NCI-H1092 (cell line): ENCODE measurements around the gene EDRF1.

Experiments used
- DNase-seq: peaks from one replicate; lab custom pipeline; 2025; lab: John Stamatoyannopoulos, UW

Gene EDRF1

GRCh38 chr10:125762692-125763648 is 43.5 kb downstream of the EDRF1 start:
- DNase-seq, result no peak

GRCh38 chr10:125765835-125766234 is 46.3 kb downstream of the EDRF1 start:
- DNase-seq, result no peak

DNA sequence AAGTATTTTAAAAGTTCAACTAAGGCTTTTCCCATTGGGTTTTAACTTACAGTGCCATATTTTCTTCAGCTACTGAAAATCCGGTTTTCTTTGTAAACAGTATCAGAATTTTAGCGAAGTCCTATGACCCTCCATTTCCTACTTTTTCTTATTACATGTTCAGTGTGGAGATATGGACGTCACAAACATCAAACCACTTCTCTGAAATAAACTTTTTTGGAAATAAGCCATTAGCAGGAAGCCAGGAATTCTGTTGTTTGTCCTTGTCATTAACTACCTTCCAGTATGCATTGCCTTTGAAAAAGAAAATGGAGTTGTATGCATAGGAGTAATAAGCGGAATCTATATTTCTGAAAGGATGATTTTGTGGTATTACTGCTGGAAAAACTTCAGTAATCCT is 47.0 kb downstream of the EDRF1 start:
- DNase-seq, result no peak

GRCh38 chr10:125768219-125768855 is 48.8 kb downstream of the EDRF1 start:
- DNase-seq, result no peak

DNA sequence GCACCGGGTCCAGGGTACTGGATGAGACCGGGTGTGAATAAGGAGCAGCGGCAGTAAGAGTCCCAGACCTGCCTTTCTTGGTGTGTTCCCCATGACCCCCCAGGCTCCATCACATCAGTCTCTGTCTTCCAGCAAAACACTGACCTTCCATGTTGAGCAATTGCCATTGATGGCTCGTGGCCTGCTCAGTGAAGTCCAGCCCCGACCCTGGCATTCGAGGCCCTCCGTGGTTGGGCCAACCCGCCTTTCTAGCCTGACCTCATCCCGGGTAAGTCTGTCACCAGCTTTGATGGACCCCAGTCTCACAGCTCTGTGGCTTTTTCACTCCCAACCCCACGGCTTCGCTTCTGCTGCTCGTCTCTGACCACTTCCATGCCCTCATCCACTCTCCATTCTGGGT is 49.7 kb downstream of the EDRF1 start:
- no peak for DNase-seq

DNA sequence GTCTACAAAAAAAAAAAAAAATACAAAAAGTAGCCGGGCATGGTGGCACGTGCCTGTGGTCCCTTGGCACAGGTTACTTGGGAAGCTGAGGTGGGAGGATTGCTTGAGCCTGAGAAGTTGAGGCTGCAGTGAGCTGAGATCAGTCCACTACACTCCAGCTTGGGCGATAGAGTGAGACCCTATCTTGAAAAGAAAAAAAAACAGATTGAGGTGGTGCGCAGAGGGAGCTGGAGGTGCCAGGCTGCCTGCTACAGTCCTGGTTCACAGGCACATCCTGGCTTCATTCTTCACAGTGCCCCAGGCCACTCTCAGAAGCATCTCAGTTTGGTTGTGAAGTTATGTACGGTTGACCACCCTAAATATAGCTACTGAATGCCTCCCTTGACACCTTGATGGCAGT is 51.3 kb downstream of the EDRF1 start:
- DNase-seq, result no peak

GRCh38 chr10:125772112-125772863 is 52.8 kb downstream of the EDRF1 start:
- DNase-seq, result no peak

- DNase-seq, result no peak
These were observed 53.3 kb downstream of the EDRF1 start for GRCh38 chr10:125772864-125773180.

DNA sequence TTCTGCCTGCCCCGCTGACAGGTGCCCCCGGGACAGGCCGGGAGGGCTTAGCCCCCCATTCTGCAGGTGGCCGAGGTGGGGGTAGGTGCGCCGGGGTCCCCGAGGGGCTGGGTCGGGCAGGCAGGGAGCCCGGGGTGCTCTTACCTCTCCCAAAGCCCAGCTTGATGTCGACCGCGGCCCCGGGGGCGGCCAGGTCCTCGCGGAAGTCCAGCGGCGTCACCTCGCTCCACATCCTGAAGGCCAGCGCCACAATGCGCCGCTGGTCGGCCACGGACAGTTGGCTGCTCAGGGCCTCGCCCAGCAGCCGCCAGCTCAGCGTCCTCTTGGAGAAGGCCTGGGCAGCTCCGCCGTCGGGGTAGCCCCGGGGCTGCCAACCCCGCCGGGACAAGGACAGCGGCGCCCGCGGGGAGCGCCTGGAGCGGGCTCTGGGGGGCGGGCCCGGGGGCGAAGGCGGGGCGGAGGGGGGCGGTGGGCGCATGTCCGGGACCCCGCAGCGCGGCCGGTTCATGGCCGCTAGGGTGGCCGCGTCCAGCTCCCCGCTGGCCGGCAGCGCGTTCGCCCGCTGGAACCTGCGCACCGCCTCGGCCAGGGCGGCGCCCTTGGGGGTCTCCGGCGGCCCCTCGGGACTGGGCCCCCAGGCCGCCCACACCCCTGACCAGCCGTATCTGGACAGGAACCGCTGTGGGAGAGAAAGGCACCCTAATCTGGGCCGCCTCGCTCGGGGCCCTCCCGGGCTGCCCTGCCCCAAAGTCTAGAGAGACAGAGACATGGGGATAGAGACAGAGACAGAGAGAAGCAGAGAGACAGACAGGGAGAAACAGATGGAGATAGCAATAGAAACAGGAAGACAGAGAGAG is 54.4 kb downstream of the EDRF1 start:
- no peak for DNase-seq

- no peak for DNase-seq
These were observed 55.2 kb downstream of the EDRF1 start for GRCh38 chr10:125774581-125775191.

GRCh38 chr10:125775491-125776106 is 56.1 kb downstream of the EDRF1 start, which contains the start of gene MMP21:
Gene MMP21 (minus strand): TSS chr10:125775821. CDS start chr10:125775821, 0 bp downstream.
- no peak for DNase-seq

DNA sequence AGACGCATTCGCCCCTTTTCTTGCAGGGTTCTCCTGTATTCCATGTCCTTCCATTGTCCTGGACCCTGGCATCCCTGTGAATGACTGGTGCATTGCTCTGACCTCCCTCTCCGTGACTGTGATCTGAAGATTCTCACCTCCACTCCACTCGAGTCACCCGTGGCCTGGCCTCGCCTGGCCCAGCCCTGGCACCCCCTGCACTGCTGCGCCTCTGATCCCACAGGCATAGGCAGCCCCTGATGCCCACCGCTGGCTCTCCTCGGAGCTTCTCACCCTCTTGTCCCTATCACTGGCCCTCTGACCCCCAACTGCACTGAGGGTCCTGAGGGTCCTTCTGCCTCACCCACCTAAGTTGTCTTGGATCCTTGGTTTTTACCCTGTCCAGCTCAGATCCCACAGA is 58.3 kb downstream of the EDRF1 start:
- DNase-seq, result no peak

DNA sequence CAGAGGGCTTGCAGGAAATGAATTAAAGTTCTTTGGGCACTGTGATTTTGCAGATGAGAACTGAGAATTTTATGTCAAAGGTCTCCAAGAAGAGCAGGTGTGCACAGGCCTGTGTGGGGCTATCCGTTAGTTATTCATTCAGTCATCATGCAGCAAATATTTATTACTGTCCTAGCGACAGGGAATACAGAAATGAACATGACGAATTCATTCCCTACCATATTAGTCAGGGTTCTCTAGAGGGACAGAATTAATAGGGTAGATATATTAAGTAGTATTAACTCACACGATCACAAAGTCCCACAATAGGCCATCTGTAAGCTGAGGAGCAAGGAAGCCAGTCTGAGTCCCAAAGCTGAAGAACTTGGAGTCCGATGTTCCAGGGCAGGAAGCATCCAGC is 59.0 kb downstream of the EDRF1 start:
- DNase-seq, result no peak

DNA sequence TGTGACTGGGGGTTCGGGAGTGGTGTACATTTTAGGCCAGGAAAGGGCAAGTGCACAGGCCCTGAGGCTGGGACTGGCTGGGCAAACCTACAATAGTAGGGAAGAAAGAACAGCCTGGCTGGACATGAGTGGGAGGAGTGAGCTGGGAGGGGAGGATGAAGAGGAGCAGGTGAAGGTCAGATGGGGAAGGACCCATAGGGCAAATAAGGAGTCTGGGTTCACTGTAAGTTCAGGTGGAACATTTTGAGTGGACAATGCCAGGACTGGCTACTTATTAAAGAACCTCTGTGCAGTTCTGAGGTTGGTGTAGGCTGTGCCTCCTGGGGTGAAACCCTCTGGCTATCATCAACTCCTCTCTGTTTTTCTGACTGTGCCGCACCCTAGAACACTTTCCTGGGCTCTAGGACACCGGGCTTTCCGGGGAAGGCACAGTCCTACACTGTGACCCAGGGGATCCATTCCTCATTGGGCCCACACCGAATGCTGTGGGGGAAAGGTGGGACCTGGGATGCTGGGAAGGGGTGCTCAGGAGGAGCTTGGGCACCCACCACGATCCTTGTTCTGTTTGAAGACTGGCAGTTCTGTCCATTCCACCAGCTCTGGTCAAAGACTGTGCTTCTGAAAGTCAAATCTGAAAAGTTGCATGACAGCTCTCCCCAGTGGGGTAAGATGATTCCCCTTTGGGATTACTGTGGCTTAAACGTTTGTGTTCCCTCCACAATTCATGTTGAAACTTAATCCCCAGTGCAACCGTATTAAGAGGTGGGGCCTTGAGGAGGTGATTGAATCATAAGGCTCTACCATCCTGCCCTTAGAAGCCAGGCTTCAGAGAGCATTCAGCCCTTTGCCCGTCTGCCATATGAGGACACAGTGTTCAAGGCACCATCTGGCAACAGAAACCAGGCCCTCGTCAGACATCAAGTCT is 60.2 kb downstream of the EDRF1 start:
- DNase-seq, result no peak

DNA sequence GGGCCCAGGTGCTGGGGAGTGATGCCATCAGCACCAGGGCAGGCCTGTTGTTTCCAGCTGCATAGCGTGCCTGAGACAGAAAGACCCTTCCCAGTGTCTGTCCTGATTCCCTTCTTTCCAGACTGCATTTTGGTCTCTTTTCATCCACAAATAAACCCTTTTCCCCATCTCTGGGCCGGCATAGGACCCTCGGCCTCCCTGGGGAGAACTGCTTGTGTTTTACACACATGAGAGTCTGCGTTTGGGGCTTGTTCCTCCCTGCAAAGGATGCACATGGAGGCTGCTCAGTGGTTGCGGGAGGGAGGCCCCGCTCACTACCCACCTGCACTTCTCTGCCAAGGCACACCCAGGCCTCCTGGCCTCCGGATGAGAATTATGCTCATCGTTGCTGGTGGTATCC is 61.9 kb downstream of the EDRF1 start:
- DNase-seq, result no peak

- no peak for DNase-seq
These were observed 62.5 kb downstream of the EDRF1 start for GRCh38 chr10:125782054-125782453.

GRCh38 chr10:125782616-125783015 is 63.1 kb downstream of the EDRF1 start:
- DNase-seq, result no peak

DNA sequence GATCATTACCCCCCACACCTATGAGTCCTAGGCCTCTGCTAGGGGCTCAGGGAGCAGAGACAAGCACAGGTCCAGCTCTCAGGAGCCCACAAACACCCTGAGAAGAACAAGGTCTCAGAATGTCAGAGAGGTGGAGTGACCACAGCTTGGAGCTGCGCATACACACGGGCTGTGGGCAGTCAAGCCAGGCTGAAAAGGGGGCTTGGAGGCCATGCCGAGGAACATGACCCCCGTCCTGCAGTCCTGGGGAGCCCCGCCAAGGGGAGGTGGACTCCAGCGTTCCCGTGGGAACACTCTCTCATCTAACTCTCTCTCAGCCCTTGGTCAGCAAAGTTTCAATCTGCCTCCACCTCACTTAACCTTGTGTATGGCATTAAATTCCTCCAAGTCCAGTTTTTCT is 63.9 kb downstream of the EDRF1 start:
- no peak for DNase-seq

- DNase-seq, result no peak
These were observed 64.4 kb downstream of the EDRF1 start for GRCh38 chr10:125783957-125784356.

GRCh38 chr10:125785791-125786190 is 66.3 kb downstream of the EDRF1 start:
- DNase-seq, result no peak
